K562 (cell line): ENCODE results near the gene C19orf12. TPM values are rescaled to one million over a fixed set of nuclear protein-coding genes. Genes with fewer than 3 reads are reported as not detected.

Source experiments
- ATAC-seq: fragments of 200-7000 bp; cut with Tn5 transposase; 3 replicates; pipeline ENCODE4 v1.9.1; 2020; ENCODE audit warnings: moderate library complexity
- BruUV-seq: library from RNA; stranded (reverse); fragments of 400-500 nt; replicated peaks from 2 replicates; lab custom pipeline; 2021; lab: Mats Ljungman, UMichigan
- CTCF ChIA-PET: fragments of 300-600 bp; formaldehyde crosslinking; extraction: SDS; loops from one replicate; lab custom pipeline; 2021; ENCODE audit warnings: low intra/inter-chr PET ratio; lab: Yijun Ruan, JAX
- POLR2A ChIA-PET: fragments of 300-600, 350-650 bp; sonication (Branson Sonifier 250); formaldehyde crosslinking; extraction: SDS; loops from one replicate; lab custom pipeline; 2021; ENCODE audit warnings: antibody characterized with exemption, inconsistent platforms; lab: Yijun Ruan, JAX
- DNase-seq, 4 experiments: peaks; one replicate each; pipeline versions ENCODE4 v3.0.0 to v3.0.0-alpha.2; 2011 to 2018; ENCODE audit warnings: low spot score in 3 of 4, mixed read lengths in 3 of 4; ENCODE audit errors: extremely low read depth in 1 of 4
- FAIRE-seq: peaks from 2 replicates; lab custom pipeline; 2011; peaks lifted over from hg19 to GRCh38; lab: Jason Lieb, UNC
- H2AFZ ChIP-seq: 2 replicates; pipeline ENCODE4 v1.6.0; 2011; ENCODE audit warnings: low read depth, low read length, control low read depth, inconsistent platforms
- H3K27ac ChIP-seq: fragments of 200-600 bp; 3 replicates; pipeline ENCODE4 v1.8.0; 2011; ENCODE audit warnings: low read depth, mild to moderate bottlenecking, control low read depth, inconsistent platforms, low read length, moderate library complexity, mixed read lengths; ENCODE audit errors: extremely low read depth
- H3K27me3 ChIP-seq, 2 experiments: fragments of 300-600 bp in 1 of 2; 2 replicates in 1 of 2; 3 replicates in 1 of 2; pipeline versions ENCODE4 v1.6.0 to v1.8.0; 2011; ENCODE audit warnings: inconsistent platforms in 2 of 2, low read length in 2 of 2, mild to moderate bottlenecking in 1 of 2, mixed read lengths in 1 of 2, moderate library complexity in 1 of 2; ENCODE audit not compliant: control insufficient read depth in 2 of 2, insufficient read depth in 2 of 2
- H3K36me3 ChIP-seq: fragments of 300-600 bp; 3 replicates; pipeline ENCODE4 v1.8.0; 2011; ENCODE audit warnings: mild to moderate bottlenecking, low read length, inconsistent platforms; ENCODE audit not compliant: control insufficient read depth, insufficient read depth
- H3K4me1 ChIP-seq, 2 experiments: fragments of 200-600 bp in 1 of 2; replicated peaks in 1 of 2; 2 replicates in 1 of 2; 3 replicates in 1 of 2; pipeline versions ENCODE4 v1.5.1 to v1.8.0; 2011; ENCODE audit warnings: inconsistent platforms in 2 of 2, low read length in 2 of 2, mild to moderate bottlenecking in 1 of 2, mixed read lengths in 1 of 2, moderate library complexity in 1 of 2; ENCODE audit not compliant: control insufficient read depth in 2 of 2, insufficient read depth in 2 of 2
- H3K4me2 ChIP-seq: 2 replicates; pipeline ENCODE4 v1.6.1; 2011; ENCODE audit warnings: low read length, control low read depth, inconsistent platforms, mixed read lengths; ENCODE audit not compliant: insufficient read depth
- H3K4me3 ChIP-seq: fragments of 200-600 bp; sonication (generic), shearing (Covaris generic); 2 replicates; pipeline ENCODE4 v1.5.1; 2016; ENCODE audit warnings: control low read depth, inconsistent platforms
- H3K79me2 ChIP-seq: fragments of 200-600 bp; 3 replicates; pipeline ENCODE4 v1.8.0; 2011; ENCODE audit warnings: low read length, inconsistent platforms; ENCODE audit not compliant: control insufficient read depth, insufficient read depth
- H3K9ac ChIP-seq, 2 experiments: 2 replicates each; pipeline versions ENCODE4 v1.6.0 to v1.6.1; 2011; ENCODE audit warnings: low read depth in 2 of 2, low read length in 2 of 2, control low read depth in 1 of 2, inconsistent platforms in 1 of 2, mild to moderate bottlenecking in 1 of 2, mixed read lengths in 1 of 2; ENCODE audit not compliant: insufficient read depth in 1 of 2
- H3K9me1 ChIP-seq: one replicate; pipeline ENCODE4 v1.6.0; 2011; ENCODE audit warnings: inconsistent platforms, mild to moderate bottlenecking, low read length, moderate library complexity; ENCODE audit not compliant: control insufficient read depth, insufficient read depth
- H3K9me3 ChIP-seq: replicated peaks from 2 replicates; pipeline ENCODE4 v1.5.1; 2011; ENCODE audit warnings: low read depth, low read length, inconsistent platforms; ENCODE audit not compliant: control insufficient read depth, insufficient read depth
- H4K20me1 ChIP-seq: replicated peaks from 2 replicates; pipeline ENCODE4 v1.6.1; 2011; ENCODE audit warnings: low read length, inconsistent platforms, mixed read lengths; ENCODE audit not compliant: control insufficient read depth, insufficient read depth
- EP300 ChIP-seq: IDR thresholded peaks from 2 replicates; pipeline ENCODE4 v1.6.1; 2012; ENCODE audit warnings: low read length, improper control_type of control experiment
- PCBP2 ChIP-seq: fragments of 200-400 bp; formaldehyde crosslinking; IDR thresholded peaks from 2 replicates; pipeline ENCODE4 v1.6.1; 2018; ENCODE audit warnings: low read length, low read depth, mild to moderate bottlenecking, moderate library complexity; ENCODE audit not compliant: poor library complexity, severe bottlenecking
- WGBS: fragments of 100-300 bp; shearing (Covaris generic); methylation state at CpG from one replicate; pipeline ENCODE4 v1.1.6; 2016; ENCODE audit warnings: low coverage, mixed read lengths; ENCODE audit not compliant: insufficient coverage; ENCODE audit errors: missing lambda C conversion rate; 5-methylcytosine and 5-hydroxymethylcytosine counted together
- in situ Hi-C: fragments of 300-500 bp; cut with MboI; formaldehyde crosslinking; loops from 4 replicates; pipeline ENCODE4 v1.15.0; 2018; ENCODE audit warnings: inconsistent platforms, mixed read lengths
- intact Hi-C: fragments of 100-400 bp; cut with micrococcal nuclease; formaldehyde crosslinking; loops from 2 replicates; pipeline ENCODE4 v1.14.2; 2022
- polyA plus RNA-seq, 8 experiments: library from polyadenylated mRNA; depleted of rRNA in 4 of 8; stranded (reverse) in 5 of 8; unstranded in 3 of 8; fragments of >200 nt; fragmentation: Nextera tagmentation in 2 of 8; fragmentation: Illumina TruSeq in 1 of 8; extraction: Ambion mirVana in 2 of 8; extraction: Trizol in 1 of 8; gene quantifications; 2 replicates each; pipeline versions ENCODE4 v1.2.1 to v1.2.3, GENCODE V29; 2011 to 2014; ENCODE audit warnings: inconsistent platforms in 1 of 8, missing spikeins in 1 of 8
- total RNA-seq, 7 experiments: library from RNA; depleted of rRNA in 6 of 7; stranded (reverse); fragments of >200 nt in 6 of 7; fragmentation: Illumina TruSeq in 2 of 7; extraction: Trizol in 2 of 7; gene quantifications; 2 replicates each; pipeline versions ENCODE4 v1.2.1 to v1.2.3, GENCODE V29; 2011 to 2021; ENCODE audit warnings: low replicate concordance in 1 of 7

The C19orf12 gene
- total and polyA plus RNA-seq, 9 of the 15 experiments (the other 6 are each of a cell fraction or from before 2014, with no cell fraction given): 1.9 to 14.5 (median 10.2) TPM

- BruUV-seq: no TSS peak
- WGBS: 35% methylated on average over 10 of the region's 15 CpGs
- peak overlapping the region; percentile 95 for H3K4me3 ChIP-seq
- intact Hi-C loops (loop anchor here (10.0 kb wide), 1 partner anchor 190 kb away; the partner anchor contains the start of gene VSTM2B), in situ Hi-C loops (no loop called here)
- DNase-seq (peak; percentile 10 to 64 (median 51)), ATAC-seq (peak; percentile 41), FAIRE-seq (peak; percentile 6)
- H3K9me1 ChIP-seq: no peaks in the 10 kb centered on the region
- ChIA-PET POLR2A (interaction anchor here (0.9 to 3.2 kb wide), 6 partner anchors 9 to 165 kb away, joined by 3 to 10 read pairs (median 4); partner anchors contain the start of gene POP4), CTCF (interaction anchor here (0.7 kb wide), 1 partner anchor 19 kb away, joined by 3 read pairs; no protein-coding TSS in a partner anchor)
- no peaks in the 10 kb centered on the region for H4K20me1 ChIP-seq
- no peak for TF ChIP-seq PCBP2
- TF ChIP-seq EP300: no peak
- H3K4me1 ChIP-seq: peaks cover 7 to 31% of the 10 kb centered on the region in 2 experiments; a peak in 4 of 5 replicates
- no peaks in the 10 kb centered on the region for H3K36me3 ChIP-seq
- H3K27ac ChIP-seq: peak overlapping the region; percentile 83
- no peaks in the 10 kb centered on the region for H3K9me3 ChIP-seq
- H3K4me2 ChIP-seq: peak overlapping the region; percentile 88
- no peaks in the 10 kb centered on the region for H3K27me3 ChIP-seq
- H3K9ac ChIP-seq: peak overlapping the region; percentile 83 to 97
- H3K79me2 ChIP-seq: peaks cover 25% of the 10 kb centered on the region
- peak overlapping the region; percentile 78 for H2AFZ ChIP-seq
Measured at GRCh38 chr19:29714371-29714952, 599 bp downstream of the C19orf12 start.
